ENCODE data around the gene JAKMIP2. TPM values are rescaled to one million over a fixed set of nuclear protein-coding genes. Genes with fewer than 3 reads are reported as not detected.

JAKMIP2 gene
- total and polyA plus RNA-seq, 12 donors, result 0.06 to 0.71 (median 0.14) TPM; not detected in 3

- Histone ChIP-seq H3K27me3 (peaks cover 0 to 4% (median 0%) of the 10 kb centered on the region in 7 donors), H3K4me1 (no peaks in the 10 kb centered on the region), H3K36me3 (no peaks in the 10 kb centered on the region), H3K4me3 (no peak overlapping the region), H3K27ac (no peak overlapping the region), H3K9me3 (peaks cover 0 to 22% (median 0%) of the 10 kb centered on the region in 11 donors)
- ATAC-seq (no peak), DNase-seq (no peak)
- no peak for TF ChIP-seq CTCF (IDR thresholded peaks at IDR 0.05)
- intact Hi-C loops (cut with DNase I), result no loop called here
These were observed 85.1 kb downstream of the JAKMIP2 start for GRCh38 chr5:147697380-147697779.

- WGBS, 2 donors, result 71 to 82% methylated on average over 2 of the region's 2 CpGs
- Histone ChIP-seq H3K27ac (no peak overlapping the region), H3K4me3 (no peak overlapping the region)
These were observed 87.8 kb downstream of the JAKMIP2 start for GRCh38 chr5:147694772-147695171.

DNA sequence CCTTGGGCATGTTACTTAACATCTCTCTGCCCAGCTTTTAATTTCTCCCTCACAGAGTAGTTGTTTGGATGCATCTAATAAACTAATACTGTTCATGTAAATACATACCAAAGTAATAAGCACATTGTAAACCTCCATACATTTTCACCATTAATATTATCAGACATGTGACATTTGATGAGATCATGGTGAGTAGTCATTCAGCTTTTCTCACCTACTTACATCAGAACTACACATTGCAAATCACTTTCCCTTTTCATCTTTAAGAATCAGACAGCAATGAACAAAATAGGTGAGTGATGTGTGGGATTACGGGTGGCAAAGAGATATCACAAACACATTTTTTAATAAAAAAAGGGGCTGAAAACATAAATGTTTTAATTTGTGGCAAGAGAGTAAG lies 89.3 kb downstream of the JAKMIP2 start:
- intact Hi-C loops (cut with DNase I), result no loop called here
- Histone ChIP-seq H3K27ac (no peak overlapping the region), H3K27me3 (peaks cover 0 to 4% (median 0%) of the 10 kb centered on the region in 7 donors), H3K4me3 (no peak overlapping the region), H3K36me3 (no peaks in the 10 kb centered on the region), H3K4me1 (peaks cover 0 to 5% (median 0%) of the 10 kb centered on the region in 9 donors), H3K9me3 (peaks cover 0 to 16% (median 0%) of the 10 kb centered on the region in 11 donors)
- DNase-seq (no peak), ATAC-seq (no peak)
- WGBS, 2 donors, result 89 to 94% methylated on average over 1 of the region's 1 CpG
- TF ChIP-seq CTCF (IDR thresholded peaks at IDR 0.05), result no peak

More at GRCh38 chr5:147694772-147695171, 87.8 kb downstream of the JAKMIP2 start:
- DNase-seq, result no peak
- peaks cover 0 to 5% (median 0%) of the 10 kb centered on the region in 9 donors for H3K4me1 ChIP-seq
- ATAC-seq, result no peak
- intact Hi-C loops (cut with DNase I), result no loop called here
- no peak for TF ChIP-seq CTCF (IDR thresholded peaks at IDR 0.05)
- H3K9me3 ChIP-seq, result peaks cover 0 to 22% (median 0%) of the 10 kb centered on the region in 11 donors
- H3K36me3 ChIP-seq, result no peaks in the 10 kb centered on the region
- H3K27me3 ChIP-seq, result peaks cover 0 to 4% (median 0%) of the 10 kb centered on the region in 7 donors

DNA sequence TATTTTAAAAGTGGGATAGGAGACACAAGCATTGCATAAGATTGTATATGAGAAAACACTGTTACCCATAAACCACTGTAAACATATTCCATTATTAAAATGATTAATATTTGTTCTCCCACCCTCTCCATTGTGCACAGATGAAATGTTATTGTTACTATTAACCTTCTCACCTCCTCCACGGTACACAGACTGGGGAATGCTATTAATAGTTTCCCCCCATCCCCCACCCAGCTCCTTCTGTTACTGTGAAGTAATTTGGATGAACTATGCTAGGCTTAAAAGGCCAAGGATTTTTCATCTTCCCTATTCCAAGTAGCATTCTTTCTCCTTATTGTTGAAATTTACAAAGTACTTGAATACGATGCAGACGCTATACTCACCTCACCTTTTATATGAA lies 91.4 kb downstream of the JAKMIP2 start:
- no peak for TF ChIP-seq CTCF (IDR thresholded peaks at IDR 0.05)
- intact Hi-C loops (cut with DNase I), result no loop called here
- ATAC-seq (no peak), DNase-seq (no peak)
- Histone ChIP-seq H3K4me1 (peaks cover 0 to 5% (median 0%) of the 10 kb centered on the region in 9 donors), H3K9me3 (no peaks in the 10 kb centered on the region), H3K27me3 (peaks cover 0 to 4% (median 0%) of the 10 kb centered on the region in 7 donors), H3K4me3 (no peak overlapping the region), H3K27ac (no peak overlapping the region), H3K36me3 (no peaks in the 10 kb centered on the region)
- 54 to 63% methylated on average over 3 of the region's 3 CpGs for WGBS, 2 donors
